SKM-1 treated with dmso at 0.1 percent for 144 hours (cell line): Measurements from ENCODE around the gene PTPRT.

Experiments used
- DNase-seq: peaks from one replicate; lab custom pipeline; 2025; ENCODE audit not compliant: unreplicated experiment; lab: John Stamatoyannopoulos, UW

The PTPRT gene

DNA sequence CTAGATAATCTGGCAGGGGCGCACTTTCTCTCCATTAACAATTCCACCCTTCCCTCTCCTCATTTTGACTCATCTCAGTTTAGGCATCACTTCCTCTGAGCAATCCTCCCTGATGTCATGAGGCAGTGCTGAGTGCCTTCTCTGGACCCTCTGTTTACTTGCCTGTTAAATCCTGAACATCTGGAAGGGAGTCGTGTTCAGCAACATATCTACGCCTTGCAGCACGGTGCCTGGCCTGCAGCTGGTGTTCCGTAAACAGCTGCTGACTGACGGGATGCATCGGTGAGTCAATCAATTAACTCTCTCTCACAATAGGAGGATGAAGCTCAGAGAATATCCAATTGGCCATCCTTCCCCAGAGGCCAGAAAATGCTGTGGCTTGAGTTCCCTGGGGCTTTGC, 613.5 kb downstream of the PTPRT start:
- DNase-seq: no peak

DNA sequence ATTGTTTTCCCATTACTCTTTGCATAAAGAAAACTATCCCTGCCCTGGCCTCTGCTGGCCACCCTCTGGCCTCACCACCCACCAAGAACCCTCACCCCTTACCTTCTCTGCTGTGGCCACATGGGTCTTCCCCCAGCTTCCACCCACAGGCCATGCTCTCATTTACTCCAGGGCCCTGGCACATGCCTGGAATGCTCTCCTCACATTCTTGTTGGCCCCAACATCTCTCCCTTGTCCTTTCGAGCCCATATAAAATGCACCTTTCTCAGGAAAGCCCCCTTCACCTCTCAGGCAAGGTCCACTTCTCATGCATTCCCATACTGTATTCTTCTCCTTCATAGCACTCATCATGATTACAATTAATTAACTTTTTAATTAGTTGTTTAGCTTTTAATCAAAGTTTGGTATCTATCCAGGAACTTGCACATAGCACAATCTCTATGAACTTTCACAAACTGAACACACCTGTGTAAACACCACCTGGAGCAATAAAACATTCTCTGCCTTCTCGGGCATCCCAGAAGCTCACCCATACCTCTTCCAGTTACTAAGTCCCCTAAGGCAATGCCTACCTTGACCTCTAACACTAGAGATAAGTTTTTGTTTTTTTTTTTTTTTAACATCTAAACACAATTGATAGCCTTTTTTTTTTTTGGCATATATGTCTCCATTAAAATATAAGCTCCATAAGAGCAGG, 617.2 kb downstream of the PTPRT start:
- no peak for DNase-seq

DNA sequence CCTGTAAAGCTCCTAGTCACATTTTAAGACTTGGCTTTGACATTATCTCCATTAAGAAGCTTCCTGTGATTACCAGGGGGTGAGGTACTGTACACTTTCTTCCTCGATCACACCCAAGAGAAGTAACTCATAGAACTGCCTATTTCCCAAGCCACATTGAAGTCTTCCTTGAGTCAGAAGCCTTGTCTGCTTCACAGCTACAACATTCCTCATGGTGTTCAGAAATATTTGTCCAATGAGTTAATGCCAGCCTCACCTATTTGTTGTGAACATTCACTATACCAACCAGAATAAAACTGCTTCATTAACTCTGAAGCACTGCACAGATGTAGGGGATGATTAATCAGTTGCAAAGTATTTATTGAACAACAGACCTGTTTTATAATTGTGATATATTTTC, 622.3 kb downstream of the PTPRT start:
- no peak for DNase-seq

DNA sequence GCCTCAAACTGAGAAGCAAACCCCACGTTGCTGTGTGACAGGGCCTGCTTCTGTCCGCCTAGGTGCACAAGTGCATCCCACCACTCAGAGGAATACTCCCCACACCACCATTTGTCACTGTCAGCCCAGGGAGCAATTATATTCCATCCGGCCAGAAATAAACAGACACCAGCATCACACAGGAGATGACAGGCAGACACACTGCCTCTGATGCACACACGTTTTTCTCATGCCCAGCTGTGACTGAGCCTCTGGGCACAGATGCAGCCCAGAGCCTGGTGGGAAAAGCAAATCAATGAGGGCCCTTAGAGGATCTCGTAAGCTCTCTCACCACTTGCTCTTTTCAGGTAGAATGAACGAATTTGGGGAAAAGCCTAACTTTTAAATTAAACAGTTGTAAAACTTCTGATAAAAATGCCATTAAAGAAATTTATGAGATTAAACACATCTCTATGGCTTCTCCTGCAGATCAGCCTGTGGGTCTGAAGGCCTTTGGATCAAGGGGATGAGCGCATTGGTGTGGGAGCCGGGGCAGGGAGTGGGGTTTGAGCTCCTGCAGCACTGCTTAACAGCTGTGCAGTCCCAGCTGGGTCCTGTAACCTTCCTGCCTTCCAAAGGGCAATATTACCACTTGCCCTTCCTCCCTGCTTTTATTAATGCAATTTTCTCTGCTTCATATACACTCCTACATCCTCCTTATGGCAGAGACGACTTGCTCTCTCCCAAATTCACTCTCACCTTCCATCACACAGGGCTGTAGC, 624.3 kb downstream of the PTPRT start:
- no peak for DNase-seq

DNA sequence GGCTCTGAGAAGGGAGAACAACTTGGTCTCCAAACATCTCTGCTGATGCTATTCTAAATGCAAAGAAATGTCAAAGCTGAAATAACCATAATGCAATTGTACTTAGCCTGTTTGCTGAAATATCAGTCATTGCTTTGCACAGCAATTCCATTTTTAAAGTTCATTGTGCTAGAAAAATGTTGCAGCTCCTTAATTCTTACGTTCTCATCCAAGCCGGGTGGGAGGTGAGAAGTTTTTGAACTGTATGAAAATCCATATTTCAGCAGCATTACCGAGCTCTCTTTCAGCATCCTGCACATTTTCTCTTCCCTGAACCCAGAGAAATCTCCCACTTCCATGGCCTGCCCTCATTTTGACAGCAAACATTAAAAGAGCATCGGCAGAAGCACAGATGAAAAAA, 630.0 kb downstream of the PTPRT start:
- no peak for DNase-seq

DNA sequence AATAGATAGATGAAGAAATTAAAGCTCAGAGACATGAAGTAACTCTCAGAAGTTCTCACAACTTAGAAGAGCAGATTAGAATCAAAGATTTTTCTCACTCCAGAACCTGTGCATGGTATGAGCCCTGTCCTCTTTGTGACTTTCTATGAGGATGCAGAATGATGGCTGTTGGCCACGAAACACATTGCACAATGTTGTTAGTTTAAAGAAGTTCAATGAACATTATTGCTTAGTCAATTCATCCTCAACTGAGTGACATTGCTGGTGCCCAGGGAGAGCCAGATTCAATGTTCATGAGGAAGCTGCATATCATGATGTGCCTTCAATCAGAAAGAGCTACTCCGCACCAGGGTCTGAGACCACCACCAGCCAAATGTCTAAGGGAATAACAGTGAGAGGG, 633.1 kb downstream of the PTPRT start:
- DNase-seq: no peak

DNA sequence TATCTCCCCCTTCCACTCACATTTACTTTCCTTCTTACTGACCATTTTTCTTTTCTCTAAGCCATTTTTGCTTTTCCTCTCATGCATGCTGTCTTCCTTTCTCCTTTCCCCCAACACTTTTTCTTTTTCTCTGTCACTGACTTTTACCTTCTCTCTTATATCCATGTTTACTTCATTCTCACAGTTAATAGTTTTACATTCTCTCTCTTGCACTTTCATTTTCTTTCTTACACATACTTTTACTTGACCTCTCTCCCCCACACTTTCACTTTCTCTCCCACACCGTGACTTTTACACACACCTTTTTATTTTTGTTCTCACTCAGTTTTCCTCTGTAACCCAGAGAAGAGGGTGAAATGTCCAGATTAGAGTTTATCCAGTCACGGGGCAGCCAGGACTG, 636.3 kb downstream of the PTPRT start:
- DNase-seq: no peak

DNA sequence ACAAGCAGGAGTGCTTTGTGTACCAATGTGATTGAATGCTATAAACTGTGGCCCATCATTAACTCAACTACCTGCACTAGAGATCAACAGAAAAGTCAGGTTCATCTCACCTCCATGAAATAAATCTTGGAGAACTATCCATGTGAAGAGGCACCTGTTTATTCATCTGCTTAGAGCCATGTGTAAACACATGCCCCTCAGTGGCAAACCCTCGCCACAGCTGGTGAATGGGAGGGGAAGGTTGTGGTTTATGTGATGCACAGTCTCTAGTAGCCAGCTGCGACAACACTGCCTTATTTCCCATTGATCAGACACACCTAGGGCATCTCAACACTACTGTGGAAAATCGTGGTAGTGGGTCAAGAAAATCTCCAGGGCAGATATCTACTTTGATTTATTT, 640.2 kb downstream of the PTPRT start:
- DNase-seq: no peak

DNA sequence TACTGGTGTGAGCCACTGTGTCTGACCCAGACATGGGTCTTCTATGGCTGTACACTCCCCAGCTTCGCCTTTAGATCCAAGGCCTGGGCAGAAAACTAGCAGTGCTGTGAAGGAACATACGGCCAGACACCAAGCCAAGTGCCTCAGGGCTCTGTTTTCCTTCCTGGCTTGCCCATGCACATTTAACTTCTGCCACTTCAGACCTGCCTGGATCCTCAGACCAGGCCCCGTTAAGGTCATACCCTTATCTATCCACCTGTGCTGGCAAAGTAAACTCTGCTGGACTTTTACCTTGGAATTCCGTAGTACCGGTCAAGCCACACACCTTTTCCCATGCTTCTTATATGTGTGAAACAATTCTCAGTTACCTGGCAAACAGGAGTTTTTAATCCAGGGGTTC, 644.8 kb downstream of the PTPRT start:
- DNase-seq: no peak

DNA sequence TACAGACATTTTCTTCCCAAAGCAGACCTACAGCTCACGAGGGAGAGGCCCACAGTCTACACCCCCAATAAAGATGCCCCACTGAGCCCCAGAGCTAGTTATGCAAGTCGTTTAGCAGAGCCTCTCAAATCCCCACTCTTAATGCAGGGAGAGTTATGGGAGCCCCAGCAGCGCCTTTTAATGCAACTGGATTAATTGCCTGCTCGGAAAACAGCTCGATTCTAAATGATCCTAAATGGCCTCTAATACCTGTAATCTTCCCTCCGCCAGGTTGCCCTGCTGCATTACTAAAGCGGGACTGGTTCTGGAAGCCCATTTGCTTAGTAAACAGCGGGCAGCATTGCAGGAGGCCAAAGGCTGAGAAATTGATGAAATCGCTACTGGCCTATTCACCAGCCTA, 656.9 kb downstream of the PTPRT start:
- DNase-seq: no peak

DNA sequence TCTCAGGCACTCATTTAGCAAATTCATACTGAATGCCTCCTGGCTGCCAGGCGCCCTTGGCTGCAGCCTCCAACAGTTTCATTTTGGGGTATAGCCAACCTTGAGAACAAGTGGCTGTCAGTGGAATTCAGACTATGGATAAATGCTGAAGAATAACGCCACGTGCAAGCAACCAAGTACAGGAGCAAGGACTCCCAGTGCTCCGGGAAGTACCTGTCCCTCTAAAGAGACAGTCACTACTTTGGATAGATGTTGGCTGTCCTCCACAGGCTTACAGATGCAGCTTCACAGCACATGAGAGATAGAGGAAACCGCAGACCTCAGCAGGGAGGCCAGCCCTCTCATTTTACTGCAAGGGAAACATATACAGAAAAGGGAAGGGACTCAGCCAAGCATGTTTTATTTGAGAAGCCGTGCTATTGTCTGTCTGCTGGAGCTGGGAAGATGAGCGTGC, 658.2 kb downstream of the PTPRT start:
- DNase-seq: no peak

DNA sequence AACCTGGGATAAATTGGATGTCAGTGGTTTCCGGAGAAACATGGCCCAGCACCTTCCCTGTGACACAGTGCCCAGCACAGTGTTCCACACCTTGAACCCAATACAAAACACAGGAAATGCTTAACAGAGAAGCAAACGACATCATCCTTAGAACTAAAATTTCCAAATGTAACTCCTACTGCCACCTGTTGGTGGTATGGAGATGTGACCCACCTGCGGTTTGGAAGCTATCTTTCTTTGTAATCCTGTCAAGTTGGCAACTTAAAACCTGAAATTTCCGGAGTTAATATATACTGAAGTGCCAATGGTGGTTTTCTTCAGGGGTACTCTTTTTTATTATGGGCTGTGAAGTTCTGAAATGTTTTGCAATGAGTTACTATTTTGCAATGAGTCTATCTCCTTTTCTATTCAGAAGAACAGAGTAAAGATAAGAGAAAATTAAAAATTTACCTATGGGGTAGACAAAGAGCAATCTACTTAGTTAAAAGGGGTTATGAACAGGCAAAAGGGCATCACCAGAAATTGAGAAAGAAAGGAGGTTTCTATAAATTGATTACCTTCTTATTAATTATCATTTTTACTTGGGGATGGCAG, 658.8 kb downstream of the PTPRT start:
- peak; percentile 6 for DNase-seq

DNA sequence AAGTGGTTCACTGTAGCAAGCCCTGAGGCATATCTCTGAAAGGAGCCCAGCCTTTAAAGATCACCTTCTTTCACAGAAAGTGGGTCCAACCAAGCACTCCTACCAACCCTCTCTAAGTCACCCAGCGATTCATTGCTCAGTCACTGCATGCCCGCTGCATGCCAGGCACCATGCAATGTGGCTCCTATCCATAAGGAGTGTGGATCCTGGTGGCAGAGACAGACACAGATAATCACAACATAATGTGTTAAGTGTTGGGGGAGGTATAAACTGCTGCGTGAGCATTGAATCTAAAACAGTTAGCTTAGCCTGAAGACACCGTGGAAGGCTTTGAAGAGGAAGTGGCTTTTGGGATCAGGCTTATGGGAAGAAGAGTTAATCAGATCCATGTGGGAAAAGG, 659.5 kb downstream of the PTPRT start:
- no peak for DNase-seq

DNA sequence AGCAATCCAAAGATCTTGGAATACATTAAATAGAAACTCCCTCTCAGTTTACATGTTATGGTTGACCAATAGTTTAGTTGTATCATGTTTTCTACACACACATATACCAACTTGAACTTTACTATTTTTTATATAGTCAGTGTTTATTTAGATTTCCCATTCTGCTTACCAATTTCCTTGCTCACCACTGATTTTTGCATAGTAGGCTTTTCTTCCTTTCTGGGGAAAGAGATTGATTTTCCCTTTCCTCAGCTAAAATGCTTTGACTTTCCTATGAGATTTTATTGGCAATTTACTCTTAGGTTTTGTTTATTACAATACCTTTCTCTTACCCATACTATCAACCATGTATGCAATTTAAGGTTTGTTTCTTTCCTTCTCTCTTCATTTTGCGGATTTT, 665.6 kb downstream of the PTPRT start:
- DNase-seq: no peak

DNA sequence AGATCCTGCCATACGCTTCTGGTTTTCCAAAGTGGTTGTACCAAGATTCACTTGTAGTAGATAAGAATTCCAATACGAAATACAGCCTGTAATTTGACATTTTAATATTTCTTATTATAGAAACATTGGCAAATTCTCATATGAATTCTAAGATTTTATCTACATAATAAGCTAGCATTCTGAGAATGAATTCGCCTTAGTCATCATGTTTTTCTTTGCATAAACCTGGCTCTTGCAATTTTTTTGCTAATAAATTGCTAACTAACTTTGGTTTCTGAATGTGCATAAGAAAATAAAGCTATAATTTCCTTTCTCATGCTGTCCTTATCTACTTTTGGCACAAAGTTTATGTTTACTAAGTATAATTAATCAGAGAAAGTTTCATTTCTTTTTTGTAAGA, 673.0 kb downstream of the PTPRT start:
- DNase-seq: no peak

DNA sequence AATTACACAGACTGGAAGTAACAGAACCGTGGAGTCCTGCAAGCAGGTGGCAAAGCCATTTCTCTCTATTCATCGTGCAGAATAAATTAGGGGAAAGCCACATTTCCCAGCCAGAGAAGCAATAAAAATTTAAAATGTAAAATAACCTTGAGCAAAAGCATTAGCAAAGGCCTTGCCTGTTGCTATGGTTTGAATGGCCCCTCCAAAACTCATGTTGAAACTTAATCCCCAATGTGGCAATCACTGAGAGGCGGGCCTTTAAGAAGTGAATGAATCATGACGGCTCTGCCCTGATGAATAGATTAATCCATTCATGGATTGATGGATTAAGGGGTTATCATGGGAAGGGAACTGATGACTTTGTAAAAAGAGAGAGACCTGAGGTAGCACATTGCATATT, 679.0 kb downstream of the PTPRT start:
- no peak for DNase-seq

DNA sequence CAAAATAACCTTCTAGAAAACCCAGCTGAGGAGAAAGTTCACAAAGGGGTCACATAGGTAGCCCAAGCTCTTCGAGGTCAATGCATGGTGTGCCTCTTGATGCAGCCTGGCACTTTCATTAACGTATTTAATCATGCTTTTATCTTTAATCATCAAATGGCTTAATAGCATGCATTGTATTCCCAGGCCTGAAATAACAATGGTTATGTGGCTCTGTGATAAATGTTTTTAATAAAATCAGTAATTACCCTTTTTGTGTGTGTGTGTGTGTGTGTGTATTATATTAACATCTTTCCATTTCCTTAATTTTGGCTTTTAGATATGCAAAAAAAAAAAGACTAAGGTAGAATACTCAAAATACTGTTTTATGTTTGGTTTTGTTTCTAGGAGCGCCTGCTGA, 681.8 kb downstream of the PTPRT start:
- DNase-seq: no peak

DNA sequence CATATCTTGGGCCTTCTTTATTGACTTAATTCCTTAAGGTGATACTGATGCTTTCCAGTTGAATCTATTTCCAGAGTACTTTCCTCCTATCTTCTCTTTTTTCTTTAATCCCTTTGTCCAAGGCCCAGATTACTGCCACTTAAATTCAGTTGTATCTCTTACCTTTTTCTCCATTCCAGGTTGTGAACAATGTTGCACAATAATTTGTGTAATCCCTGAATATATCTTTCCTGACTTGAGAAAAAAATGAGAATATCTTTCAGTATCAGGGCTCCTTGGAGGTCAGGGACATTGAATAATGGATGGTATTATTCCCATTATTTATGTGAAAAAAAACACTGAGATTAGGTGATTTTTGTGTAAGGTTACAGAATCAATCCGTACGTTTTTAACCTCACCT, 683.3 kb downstream of the PTPRT start:
- DNase-seq: no peak

DNA sequence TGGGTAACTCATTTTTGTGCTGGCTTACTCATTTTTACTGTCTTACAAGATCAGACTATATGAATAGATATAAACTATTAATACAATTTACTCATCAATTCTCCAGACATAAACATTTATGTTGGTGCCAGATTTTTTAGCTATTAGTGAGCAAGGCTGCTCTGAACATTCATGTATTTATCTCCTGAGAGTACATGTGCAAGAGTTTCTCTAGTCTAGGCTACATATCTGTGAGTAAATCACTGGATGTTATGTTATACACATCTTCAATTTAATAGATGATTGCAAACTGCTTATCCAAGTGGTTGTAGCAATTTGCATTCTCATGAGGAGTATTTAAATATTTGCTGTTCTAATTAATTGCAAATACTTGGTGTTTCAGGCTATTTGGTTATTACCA, 687.1 kb downstream of the PTPRT start:
- DNase-seq: no peak

DNA sequence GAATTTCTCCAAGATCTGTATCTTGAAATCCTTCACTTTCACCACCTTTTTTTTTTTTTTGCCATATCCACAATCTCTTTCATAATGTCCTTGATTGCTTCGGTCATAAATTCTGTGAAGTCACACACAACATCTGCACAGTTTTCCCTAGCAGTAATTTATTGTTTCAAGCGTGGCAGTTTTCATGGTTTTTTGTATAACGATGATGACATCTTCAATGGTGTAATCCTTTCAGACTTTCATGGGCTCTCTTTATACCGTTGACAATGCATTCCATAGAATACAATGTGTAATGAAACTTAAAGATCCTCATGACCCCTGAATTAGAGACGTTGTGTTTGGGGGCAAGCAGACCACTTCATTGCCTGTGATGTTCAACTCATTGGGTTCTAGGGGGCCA, 693.1 kb downstream of the PTPRT start:
- DNase-seq: no peak

DNA sequence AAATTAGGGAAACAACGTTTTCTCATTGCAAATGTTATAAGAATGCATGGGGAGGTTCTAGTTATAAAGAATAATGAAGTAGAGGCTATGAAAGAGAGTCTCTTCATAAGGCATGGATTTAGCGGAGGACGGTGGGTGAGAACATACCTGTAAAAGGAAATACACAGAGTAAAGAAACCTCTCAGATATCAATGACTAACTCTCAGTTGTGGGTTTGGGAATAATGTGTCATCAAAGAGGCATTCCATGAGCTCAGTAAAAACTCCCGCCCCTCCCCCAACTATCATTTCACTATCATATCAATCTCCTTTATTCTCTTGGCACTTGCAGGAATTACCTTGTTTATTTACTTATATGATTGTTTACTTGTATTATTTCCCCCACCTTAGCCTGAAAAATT, 695.4 kb downstream of the PTPRT start:
- DNase-seq: no peak

DNA sequence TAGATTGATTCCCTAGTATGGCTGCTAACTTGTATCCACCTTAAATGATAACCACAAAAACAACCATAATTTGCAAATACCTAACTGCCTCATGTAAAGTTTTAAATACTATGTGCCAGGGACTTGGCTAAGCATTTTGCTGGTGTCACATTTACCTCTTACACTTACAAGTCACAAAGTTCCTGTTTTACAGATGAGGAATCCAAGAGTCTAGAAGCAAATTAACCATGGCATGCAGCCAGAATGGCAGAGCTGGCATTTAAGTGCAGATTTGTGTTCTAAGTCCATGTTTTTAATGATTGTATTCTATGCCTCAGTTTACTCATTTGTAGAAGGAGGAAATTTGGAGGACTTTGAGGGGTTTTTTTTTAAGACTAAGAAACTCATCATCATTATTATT, 696.7 kb downstream of the PTPRT start:
- no peak for DNase-seq
